ENCODE data around the gene CTSL.

Gene CTSL

DNA sequence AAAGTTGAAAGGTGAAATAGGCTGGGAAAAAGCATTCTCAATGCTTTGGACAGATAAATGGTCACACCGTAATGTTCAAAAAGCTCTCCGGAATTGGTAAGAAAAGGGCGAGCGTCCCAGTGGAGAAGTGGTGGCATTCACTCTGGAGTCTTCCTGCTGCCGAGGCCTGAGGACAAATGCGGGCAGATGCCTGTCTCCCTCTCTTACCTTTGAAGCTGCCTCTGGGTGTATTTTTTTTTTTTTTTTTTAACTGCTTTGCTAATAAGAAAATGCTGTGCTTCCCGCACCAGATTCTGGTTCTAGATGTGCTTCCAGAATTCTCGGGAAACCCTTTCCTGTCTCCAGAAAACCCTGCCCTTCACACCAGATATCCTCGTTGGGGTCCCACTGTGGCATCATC, 24.4 kb upstream of the CTSL start:
- ATAC-seq = no peak

DNA sequence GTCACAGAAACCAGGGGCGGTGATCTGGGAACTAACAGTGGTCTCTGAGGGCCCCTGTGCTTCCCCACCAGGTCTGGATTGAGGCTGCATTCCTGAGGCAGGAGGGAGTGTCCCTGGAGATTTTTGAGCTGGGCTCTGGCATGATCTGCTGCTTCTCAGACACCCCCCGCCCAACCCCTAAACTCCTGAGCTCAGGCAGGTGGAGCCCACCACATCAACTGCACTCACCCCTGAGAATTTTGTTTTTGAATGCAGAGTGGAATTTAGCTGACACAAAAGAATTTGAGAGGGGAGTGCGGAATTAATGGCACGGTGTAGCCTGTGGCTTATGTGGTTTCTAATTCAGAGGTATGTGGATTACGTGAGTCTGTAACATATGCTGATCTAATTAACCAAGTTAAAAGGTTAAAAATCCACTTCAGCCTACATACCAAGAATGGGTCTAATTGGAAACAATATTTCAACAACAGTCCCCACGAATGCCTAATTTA, 23.9 kb upstream of the CTSL start:
- no peak for ATAC-seq

DNA sequence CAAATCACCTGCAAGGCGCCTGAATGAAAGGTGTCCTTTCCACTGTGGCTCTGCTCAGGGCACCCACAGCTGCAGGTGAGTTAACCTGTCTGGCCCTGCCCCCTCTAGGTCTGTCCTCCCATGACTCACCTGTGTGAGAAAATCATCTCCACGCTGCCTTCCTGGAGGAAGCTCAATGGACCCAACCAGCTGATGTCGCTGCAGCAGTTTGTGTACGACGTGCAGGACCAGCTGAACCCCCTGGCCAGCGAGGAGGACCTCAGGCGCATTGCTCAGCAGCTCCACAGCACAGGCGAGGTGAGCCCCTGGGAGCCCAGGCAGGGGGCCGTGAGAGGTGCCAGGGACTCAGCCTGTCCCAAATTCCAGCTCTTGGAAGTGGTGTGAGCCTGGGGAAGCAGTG, 23.0 kb upstream of the CTSL start:
- no peak for ATAC-seq

DNA sequence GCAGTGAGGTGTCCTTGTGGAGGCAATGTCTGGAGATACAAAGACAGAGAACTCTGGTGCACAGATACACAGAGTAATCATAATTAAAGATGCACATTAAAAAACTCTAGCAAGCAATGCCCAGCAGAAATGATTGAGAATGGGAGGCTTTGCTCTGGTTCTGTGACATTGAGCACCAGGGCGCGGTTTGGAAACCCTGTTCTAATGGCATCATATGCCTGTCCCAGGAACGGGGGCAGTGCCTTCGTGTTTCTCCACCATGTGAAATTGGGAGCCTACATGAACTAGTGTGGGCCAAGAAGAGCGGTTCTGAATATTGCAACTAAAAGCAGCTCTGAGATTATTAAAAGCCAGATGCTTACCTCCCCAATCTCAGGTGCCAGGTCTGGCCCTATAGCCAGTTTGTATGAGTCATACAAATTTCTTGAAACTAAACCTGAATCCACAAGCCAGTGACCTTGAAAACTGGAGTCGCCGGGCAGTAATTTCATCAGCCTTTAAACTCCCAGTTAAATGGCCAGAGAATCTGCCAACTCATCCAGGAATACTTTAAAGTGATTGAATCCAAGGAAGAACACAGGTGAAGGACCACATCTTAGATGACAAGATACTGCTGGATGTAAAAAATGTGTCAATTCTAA, 22.2 kb upstream of the CTSL start:
- no peak for ATAC-seq

DNA sequence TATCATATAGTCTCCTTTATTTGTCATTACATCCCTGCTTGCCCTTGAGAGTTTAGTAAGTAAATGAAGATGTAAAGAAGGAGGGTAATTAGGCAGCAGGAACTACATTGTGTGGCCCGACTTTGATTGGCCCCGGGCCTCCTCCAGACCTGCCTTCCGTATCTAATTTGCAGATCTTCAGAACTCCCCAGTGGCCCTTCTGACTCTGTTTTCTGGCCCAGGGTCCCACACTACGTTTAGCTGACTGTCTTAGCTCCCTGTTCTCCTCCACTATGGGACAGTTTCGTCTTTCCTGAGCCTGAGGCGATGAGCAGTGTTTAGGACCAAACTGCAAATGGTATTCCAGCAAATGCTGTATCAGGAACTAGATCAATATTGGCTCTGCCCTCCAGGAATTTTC, 21.6 kb upstream of the CTSL start:
- ATAC-seq = no peak

DNA sequence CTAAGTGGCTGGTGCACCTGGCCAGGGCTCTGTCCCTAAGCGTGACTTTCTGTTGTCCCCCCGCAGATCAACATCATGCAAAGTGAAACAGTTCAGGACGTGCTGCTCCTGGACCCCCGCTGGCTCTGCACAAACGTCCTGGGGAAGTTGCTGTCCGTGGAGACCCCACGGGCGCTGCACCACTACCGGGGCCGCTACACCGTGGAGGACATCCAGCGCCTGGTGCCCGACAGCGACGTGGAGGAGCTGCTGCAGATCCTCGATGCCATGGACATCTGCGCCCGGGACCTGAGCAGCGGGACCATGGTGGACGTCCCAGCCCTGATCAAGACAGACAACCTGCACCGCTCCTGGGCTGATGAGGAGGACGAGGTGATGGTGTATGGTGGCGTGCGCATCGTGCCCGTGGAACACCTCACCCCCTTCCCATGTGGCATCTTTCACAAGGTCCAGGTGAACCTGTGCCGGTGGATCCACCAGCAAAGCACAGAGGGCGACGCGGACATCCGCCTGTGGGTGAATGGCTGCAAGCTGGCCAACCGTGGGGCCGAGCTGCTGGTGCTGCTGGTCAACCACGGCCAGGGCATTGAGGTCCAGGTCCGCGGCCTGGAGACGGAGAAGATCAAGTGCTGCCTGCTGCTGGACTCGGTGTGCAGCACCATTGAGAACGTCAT, 19.7 kb upstream of the CTSL start:
- ATAC-seq = no peak

DNA sequence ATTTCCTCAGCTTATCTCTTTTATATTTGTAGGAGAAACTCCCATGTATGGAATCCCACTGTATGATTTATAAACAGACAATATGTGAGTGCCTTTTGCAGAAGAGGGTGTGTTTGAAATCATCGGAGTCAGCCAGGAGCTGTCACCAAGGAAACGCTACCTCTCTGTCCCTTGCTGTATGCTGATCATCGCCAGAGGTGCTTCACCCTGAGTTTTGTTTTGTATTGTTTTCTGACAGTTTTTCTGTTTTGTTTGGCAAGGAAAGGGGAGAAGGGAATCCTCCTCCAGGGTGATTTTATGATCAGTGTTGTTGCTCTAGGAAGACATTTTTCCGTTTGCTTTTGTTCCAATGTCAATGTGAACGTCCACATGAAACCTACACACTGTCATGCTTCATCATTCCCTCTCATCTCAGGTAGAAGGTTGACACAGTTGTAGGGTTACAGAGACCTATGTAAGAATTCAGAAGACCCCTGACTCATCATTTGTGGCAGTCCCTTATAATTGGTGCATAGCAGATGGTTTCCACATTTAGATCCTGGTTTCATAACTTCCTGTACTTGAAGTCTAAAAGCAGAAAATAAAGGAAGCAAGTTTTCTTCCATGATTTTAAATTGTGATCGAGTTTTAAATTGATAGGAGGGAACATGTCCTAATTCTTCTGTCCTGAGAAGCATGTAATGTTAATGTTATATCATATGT, 18.0 kb upstream of the CTSL start:
- no peak for ATAC-seq

DNA sequence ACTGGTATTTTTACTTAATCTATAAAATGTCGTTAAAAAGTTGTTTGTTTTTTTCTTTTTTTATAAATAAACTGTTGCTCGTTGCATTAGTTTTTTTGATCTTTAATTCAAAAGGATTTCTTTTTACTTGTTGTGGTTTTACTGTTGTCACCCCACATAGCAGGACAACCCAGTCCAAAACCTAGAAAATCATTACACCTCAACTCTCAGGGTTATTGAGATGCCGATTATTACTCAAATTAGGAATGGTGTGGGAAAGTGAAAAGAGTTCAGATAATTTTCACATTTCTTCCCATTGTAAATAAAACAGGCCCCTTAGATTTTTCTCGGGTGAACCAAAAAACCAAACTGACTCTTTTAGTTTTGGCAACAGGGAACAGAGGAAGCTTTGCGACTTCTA, 17.4 kb upstream of the CTSL start:
- ATAC-seq = no peak

DNA sequence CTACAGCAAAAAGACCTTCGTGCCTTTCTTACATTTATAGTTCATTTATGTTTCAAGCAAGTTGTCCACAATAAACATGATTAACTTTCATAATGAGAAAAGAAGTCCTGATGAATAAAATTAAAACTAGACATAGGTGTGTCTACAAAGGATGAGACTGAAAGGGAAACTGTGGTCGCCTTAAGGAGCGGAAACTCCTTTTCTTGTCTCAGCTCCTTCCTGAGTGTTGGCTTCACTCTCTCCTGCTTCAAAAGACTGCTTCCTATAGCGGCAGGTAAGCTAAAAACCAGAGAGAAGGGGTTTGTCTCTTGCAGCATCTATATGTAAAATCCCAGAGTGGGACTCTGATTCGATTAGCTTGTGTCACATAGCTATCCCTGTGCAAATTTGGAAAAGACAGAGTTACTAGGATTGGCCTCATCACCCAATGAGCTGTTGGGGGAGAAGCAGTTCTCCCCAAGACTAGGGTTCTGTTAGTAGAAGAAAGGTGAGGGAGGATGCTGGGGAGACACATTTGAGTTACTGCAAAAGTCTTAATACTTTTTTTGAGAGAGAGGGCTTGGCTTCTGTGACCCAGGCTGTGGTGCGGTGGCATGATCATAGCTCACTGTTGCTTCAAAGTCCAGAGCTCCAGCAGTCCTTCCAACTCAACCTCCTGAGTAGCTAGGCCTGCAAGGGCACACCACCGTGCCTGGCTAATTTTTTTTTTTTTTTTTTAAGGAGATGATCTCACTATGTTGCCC, 16.8 kb upstream of the CTSL start:
- peak; percentile 47 to 61 for ATAC-seq

DNA sequence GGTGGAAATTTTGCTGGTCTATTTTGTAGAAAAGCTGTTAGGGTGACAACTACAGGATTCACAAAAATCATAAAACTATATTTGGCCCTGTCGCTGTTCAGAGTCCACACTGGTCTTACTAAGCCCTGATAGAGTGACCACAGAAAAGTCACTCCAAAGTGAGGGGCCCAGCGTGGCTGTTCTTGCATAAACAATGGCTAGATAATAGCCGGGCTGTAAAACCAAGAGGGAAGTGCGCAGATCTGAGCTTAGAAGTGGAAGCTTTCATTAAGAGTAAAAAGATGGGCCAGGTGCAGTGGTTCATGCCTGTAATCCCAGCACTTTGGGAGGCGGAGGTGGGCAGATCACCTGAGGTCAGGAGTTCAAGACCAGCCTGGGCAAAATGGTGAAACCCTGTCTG, 15.5 kb upstream of the CTSL start:
- no peak for ATAC-seq

DNA sequence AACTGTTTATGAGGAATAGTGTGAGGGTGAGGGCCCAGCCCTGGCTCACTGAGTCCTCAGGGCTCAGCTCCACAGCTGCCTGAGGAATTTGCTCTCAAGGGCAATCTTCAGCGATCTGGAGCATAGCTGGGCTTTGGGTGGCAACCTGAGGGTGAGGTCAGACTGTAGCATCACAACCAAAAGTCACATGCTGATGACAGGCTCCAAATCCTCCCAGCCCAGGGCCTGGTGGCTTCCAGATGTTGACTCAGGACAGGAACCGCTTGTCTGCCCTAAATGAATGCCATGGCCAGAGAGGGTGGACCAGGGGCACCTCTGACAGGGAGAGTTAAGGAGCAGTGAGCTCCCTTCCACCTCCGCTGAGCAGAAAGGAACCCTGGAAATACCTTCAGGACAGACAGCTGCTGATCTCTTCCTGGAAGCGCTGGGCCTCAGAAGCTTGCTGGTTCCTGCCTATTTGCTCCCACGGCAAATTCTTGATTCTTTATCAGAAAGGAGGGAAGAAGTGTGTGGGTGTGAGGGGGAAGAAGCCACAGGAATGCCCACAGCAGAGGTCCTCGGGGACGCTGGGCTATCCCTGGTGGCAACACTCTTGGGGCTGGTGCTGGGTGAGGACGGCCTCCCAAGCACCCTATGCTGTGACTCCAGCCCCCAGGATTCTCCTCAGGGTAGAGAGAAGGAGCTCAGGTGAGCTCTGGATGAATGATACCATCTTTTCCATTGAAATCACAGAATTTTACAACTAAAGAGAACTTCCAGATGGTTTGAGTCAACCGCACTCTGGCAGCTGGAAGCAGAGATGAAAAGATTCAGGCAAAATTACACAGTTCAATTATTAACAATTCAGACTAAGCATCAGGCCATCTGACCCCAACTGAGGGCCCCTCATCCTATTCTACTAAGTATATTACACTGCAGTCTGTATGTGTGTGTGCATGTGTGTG, 13.8 kb upstream of the CTSL start:
- no peak for ATAC-seq

DNA sequence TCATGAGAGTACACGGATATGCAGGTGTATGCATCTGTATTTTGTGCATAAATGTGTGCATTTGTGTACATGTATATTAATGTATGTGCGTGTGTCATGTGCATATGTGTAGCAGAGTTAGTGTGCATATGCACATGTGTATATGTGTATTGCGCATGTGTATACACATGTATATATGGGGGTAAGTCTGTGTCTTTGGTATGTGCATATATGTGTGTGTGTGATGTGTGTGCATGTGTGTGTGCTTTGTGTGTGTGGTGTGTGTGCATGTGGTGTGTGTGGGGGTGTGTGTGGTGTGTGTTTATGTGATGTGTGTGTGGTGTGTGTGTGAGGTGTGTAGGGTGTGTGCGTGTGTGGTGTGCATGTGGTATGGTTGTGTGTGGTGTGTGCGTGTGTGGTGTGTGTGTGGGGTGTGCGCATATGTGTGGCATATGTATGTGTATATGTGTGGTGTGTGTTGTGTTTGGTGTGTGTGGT, 13.1 kb upstream of the CTSL start:
- ATAC-seq = no peak

DNA sequence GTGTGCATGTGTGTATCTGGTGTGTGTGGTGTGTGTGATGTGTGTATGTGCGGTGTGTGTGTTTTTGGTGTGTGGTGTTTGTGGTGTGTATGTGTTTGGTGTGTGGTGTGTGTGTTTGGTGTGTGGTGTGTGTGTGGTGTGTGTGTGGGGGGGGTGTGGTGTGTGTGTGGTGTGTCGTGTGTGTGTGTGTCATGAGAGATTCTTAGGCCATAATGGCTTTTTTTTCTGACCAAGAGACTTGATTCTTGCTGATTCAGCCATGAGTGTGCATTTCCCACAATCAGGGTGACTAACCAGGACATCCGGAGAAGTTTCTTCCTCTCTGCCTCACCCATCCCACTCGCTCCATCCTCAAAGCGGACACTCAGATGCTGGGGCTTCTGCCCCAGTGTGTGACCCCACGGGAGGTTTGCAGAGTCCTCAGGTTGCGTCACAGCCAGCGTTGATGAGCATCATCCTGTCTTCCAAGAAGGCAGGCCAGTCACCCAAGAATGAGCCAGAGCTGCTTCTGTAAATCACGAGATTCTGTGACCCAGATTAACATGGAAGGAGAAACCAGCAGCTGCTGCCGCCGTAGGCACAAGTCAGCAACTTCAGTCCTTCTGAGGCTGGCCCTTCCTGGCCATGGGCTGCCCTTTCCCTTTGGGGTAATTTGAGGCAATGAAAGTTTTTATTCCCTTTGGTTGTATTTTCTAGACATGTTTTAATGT, 12.5 kb upstream of the CTSL start:
- peak; percentile 80 for ATAC-seq

DNA sequence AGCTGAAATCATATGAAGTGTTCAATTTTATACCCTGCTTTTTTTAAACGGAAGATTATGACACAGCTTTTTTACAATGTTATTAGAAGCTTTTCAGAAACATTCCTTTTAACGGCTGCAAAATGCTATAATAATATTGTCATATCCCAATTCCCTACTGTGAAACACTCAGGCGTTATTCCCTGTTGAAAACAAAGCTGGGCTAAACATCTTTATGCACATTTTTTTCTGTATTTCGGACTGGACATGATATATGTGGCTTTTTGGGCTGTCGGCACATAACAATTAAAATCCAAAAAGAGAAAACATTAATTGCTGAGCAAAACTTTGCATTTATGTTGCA, 12.0 kb upstream of the CTSL start:
- no peak for ATAC-seq

DNA sequence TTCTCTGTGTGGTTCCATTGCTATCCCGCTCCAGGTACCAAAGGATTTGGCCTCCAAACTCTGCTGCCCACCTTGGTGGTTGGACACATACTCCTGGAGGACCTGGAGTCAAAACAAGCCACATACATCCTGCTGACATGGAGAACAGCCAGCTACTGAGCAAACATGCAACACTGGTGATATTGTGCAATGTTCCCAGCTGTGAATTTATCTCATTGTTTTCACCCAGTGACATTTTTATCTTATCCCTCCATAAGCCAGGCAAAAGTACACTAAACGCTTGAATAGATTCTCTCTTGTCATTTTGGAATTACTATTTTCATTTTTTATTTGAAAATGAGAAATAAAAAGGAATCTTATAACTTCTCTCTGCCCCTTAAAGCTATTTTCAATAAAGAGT, 11.1 kb upstream of the CTSL start:
- no peak for ATAC-seq

DNA sequence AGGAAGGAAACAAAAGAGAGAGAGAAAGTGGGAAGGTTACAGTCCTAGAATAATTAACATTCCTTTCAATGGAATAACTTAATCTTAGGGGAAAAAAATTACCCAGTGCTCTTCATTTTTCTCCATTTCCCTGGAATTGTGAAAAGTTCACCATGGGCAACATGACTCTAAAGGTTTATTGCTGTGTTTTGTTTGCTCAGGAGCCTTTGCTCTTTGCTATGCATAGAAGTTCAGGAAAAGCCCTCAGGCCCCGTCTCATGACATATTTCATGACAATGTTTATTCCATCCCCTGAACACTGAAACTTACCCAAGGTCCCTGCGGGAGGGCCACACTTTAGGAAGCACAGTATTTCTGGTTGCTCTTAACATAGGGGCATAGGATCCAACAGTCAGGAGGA, 9.8 kb upstream of the CTSL start:
- no peak for ATAC-seq

DNA sequence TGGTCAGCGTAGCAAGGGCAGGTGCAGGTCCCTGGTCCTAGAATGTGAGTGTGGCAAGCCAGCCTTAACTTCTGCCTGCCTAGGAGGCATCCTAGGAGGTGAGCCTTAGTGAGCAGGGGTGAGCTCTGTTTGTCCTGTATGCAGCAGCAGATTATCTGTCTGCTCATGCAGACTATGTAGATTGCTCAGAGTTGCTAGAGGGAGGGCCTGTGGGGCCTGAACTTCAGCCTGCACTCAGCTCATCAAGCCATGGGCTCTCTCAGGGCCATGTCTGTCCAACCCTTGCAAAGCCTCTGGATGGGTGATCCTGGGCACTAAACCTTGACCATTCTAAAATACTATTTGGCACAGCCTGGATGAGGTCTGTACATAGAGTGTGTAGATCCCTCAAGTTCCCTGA, 8.5 kb upstream of the CTSL start:
- no peak for ATAC-seq

DNA sequence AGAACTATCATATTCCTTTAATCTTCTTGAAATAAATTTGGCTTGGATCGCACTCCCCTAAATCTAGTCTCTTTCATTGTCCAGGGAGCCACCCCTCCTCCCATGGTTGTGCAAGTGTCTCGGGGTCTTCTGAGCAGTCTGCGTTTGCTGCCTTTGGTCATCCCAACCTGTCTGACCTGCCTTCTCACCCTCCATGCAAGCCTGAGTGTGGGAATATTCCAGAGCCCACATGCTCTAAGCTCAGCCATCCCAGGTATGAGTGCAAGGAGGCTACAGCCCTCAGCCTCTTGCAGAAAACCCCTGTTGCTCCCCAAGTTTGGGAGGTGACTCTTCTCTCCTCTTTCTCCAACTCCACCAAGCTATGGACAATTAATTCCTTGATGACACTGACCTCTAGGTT, 7.7 kb upstream of the CTSL start:
- no peak for ATAC-seq

DNA sequence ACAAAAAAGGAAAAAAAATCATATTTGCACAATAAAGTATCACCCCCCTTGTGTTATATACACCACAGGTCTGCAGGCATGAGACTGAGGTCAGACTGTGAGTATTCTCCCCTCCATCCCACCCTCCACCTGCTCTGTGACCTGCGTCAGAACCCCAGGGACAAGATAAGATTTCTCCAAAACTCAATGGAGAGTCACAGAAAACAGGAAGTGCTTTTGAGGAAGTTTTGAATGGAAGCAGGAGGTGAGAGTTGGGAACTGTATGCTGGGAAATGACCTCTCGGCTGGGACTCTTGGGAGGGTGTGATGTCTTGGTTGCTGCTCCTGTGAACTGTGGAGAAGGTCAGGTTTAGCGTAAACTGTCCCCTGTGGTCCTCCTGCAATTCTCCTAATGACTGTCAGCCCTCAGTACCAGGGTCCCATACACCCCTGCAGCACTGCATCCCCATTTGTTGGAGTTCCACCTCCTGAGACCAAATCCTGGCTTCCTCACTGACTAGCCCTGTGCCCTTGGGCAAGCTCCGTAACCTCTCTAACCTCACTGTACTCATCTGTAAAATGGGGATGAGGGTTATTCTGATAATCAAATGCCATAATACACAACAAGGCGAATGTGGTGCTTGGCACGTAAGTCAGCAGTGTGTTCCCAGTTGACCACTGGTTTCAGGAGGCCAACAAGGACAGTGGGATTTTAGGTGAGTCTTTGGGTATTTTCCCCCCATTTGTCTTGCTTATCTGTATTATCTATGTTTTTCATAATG, 6.9 kb upstream of the CTSL start:
- ATAC-seq = no peak

DNA sequence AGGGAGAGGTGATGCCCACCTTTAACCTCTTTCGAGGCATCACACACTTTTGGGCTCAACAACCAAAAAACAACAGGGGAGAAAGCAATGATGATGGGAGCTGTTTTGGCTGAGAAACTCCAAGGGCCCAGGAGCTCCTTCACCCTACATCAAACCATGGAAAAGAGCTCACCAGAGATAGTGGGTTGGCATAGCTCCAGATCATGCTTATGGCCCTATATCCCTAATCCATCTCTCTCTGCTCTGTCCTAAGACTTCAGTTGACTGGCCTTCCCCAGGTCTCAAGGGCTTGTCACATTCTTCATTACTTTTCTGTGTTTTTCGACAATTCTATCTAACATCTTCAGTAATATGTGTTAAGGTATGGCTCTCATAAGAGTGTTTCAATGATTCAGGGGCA, 5.7 kb upstream of the CTSL start:
- ATAC-seq = no peak
